Activated CD4-positive, alpha-beta T cell treated with anti-CD3 and anti-CD28 coated beads, Interleukin-2, Interleukin-6, amounts not matched to agents 100 ng/mL and 50 ng/mL, durations not matched to agents 16 hours and 8 hours (primary cell): Measurements from ENCODE around the gene ABCB6.
A peak's percentile ranks its signal among the peaks of the same experiment; 100 is the strongest.

ENCODE experiments used
- DNase-seq: peaks from one replicate; pipeline ENCODE4 v3.0.0-alpha.2; 2020

ABCB6 gene

DNA sequence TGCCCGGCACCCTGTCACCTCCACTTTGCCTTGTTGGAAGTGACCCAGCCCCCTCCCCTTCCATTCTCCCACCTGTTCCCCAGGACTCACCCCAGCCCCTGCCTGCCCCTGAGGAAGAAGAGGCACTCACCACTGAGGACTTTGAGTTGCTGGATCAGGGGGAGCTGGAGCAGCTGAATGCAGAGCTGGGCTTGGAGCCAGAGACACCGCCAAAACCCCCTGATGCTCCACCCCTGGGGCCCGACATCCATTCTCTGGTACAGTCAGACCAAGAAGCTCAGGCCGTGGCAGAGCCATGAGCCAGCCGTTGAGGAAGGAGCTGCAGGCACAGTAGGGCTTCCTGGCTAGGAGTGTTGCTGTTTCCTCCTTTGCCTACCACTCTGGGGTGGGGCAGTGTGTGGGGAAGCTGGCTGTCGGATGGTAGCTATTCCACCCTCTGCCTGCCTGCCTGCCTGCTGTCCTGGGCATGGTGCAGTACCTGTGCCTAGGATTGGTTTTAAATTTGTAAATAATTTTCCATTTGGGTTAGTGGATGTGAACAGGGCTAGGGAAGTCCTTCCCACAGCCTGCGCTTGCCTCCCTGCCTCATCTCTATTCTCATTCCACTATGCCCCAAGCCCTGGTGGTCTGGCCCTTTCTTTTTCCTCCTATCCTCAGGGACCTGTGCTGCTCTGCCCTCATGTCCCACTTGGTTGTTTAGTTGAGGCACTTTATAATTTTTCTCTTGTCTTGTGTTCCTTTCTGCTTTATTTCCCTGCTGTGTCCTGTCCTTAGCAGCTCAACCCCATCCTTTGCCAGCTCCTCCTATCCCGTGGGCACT lies 36.2 kb downstream of the ABCB6 start:
- DNase-seq: peak; percentile 17

DNA sequence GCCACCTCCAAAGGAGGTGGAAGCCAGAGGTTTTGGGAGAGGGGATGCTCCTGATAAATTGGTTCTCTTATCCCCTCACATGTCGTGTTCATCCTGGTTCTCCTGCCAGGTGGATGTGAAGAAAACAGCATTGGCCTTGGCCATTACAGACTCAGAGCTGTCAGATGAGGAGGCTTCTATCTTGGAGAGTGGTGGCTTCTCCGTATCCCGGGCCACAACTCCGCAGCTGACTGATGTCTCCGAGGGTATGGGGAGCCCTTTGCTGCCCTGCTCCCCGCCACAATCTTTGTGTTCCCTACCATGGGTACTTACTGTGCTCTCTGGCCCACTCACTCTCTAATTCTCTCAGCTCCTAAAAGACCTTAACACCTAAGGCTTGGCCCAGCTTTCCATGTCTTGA lies 37.2 kb downstream of the ABCB6 start:
- no peak for DNase-seq

DNA sequence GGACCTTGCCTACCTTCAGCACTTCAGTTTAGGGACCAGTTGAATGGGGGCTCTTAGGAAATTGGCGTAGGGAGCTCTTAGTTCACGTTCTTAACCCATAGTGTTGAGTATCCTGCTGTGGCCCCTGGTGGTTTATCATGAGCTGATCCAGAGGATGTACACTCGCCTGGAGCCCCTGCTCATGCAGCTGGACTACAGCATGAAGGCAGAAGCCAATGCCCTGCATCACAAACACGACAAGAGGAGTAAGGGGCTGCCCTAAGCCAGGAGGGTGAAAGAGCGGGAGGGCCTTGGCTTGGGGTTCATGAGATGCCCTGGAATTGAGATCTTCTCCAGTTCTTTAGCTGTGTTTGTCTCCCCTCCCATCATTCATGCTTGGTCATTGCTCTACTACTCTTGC lies 37.8 kb downstream of the ABCB6 start:
- no peak for DNase-seq

DNA sequence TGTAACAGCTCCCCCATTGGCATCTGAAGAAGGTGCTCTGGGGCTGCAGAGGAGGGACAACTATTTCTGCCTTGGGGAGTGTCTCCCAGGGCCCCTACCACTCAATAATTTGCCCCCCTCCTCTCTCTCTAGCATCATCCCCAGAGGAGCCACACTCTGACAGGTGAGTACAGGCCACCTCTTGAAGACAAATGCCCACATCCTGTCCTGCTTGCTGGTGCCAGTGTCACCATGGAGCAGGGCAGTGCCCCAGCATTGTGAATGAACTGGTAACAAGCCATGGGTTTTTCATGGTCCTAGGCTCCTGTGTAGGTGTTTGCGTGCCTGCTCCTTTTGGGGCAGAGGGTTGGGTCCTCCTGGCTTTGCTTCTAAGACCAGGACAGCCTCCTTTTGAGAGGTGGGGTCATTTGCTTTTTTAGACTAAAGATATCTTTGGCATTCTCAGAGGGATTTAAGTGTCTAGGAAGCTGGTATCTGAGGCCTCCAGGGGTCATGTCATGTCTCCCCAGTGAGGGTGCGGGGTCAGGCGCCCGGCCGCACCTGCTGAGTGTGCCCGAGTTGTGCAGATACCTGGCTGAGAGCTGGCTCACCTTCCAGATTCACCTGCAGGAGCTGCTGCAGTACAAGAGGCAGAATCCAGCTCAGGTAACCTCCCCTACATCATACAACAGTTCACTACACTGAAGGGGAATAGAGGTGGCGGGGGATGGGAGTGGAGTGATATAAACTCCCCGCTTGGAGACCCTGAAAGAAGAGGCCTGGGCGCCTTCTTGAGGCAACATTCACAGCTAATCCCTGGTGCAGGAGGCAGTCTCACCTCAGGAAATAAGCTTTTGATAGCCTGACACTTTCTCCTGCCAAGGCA lies 38.9 kb downstream of the ABCB6 start:
- DNase-seq: no peak

DNA sequence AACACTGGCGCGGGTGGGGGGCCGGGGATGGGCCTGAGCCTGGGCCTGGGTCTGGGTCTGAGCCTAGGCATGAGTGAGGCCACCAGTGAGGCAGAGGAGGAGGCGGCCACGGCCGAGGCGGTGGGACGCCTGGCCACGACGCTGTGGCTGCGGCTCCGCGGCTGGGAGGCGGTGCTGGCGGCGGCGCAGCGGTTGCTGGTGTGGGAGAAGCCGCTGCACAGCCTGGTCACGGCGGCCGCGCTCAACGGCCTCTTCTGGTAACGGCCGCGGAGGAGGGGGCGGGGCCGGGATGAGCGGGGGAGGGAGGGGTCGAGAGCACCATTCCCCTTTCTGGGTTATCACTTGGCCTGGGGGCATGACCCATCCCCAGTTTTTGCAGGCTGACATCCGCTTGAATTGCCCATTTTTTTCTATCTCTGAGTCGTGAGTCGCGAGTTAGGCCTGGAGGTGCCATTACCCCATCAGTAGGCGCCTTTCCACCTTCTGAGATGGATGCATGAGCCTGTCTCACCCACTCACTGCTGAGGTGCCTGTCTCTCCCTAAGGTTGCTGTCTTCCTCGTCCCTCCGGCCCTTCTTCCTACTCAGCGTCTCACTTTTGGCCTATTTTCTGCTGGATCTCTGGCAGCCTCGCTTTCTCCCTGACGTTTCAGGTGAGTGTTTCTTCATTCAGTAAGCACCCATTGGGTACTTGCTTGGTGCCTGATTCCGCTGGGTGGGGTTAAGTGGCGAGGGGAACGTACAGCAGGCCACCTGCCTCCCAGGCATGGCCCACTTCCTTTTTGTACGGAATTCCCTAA lies 40.2 kb downstream of the ABCB6 start:
- peak; percentile 57 for DNase-seq

DNA sequence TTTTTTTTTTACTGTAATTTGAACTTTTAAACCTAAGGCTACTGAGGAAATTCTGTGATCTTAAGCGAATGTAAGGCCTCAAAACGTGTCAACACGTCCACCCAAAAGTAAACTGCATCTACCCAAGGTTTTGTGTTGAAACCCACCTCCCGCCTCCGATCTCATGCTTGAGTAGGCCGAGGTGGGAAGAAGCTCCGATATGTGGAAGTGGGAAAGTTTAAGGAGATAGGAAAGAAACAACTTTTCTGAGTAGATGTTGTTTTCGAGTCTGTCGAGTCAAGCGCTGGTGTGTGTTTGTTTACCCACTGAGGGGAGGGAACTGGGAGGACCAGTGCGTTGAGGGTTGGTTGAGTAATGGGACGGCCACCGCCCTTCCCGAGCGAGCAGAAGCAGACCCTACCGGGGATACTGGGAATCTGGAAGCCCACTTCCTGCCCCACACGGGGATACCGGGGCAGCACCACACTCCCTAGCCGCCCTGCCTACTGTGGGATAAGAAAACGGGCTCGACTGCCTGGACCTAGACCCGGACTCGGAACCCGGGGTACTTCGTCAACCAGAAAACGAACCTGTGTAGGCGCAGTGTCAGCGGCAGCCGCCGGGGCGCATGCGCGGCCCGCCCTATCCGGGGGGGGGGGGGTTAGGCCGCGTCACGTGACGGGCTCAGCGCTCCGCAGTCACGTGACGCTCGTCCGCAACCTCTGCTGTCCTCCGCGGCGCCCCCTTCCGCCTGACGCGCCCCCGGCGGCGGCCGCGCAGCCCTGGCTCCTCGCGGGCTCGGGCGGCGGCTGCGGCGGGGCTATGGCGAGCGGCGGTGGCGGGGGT lies 41.0 kb downstream of the ABCB6 start, which contains the start of gene RETREG2:
Gene RETREG2, plus strand, starts transcription at position 724 of the 825 bp plus-strand sequence. Its CDS starts 78 bp downstream, at position 802.
- peak; percentile 87 for DNase-seq

DNA sequence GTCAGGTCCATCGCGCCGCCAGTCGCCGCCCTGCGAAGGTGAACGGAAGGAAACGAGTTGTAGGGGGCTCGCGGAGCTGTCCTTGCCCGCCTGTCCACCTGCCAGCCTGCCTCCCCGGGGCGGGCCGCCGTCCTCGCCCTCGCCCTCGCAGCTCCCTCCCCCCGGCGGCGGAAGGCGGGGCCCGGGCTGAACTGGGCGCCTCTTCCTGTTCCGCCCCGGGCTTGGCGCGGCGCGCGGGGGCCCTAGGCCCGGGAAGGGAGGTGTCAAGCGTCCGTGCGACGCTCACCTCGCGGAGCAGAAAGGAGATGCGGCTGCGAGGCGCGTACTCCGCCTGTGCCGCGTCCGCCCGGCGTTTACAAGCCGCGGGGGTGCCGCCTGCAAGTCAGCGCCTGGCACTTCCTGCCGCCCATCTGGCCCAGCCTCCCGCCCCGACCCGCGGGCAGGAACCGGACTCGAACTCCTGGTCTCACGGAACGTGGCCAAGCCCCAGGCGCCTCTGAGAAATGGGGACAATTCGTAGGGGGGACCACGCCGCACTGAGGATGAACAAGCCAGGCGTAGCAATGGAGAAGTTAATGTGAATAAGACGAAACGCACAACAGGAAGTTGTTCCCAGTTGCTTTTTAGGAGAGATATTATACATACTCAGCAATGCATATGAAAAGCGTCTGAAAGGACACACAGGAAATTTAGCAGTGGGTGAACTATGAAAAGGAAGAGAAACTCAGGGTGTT lies 41.8 kb downstream of the ABCB6 start, which contains the start of gene CNPPD1:
Gene CNPPD1, minus strand, starts transcription at position 108 of the 734 bp plus-strand sequence. Its CDS starts 97 bp downstream, at position 11.
- peak; percentile 93 for DNase-seq

DNA sequence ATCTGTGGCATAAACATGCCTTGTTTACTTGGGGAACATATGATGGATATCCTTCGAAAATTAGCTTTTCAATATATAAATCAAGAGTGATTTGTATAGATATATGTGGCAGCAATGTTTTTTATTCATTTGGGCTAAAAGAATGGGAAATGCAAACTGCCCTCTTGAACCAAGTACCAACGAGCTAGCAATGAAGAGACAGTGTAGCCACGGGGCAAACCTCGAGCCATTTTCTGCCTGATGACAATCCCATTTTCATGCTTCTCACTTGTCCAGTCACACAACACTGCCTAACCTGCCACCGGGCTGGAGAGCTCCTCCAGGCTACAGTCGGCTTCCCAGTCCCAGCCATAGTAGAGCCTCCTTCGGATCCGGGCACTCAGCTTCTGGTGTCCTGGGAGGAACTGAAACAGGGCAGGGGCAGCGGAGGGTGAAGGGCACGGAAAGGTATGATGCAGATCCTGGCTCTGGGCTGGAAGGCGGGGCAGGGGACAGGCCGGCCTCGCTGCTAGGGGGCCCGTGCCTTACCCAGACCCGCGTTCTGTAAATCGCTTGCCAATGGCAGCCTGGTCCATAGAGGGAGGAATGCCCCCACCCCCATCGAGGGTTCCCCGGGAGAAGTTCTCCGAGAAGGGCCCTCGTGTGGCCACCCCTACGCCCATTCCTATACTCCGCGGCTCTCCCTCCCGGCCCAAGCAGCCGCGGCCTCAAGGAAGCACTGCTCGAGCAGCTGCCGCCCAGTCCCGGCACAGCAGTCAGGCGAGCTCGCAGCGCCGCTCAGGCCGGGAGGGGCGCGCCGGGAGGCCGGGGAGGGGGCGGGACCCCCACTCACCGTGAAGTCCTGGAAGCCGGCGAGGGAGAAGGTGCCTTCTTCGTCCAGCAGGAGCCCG lies 42.6 kb downstream of the ABCB6 start:
- peak; percentile 29 for DNase-seq

DNA sequence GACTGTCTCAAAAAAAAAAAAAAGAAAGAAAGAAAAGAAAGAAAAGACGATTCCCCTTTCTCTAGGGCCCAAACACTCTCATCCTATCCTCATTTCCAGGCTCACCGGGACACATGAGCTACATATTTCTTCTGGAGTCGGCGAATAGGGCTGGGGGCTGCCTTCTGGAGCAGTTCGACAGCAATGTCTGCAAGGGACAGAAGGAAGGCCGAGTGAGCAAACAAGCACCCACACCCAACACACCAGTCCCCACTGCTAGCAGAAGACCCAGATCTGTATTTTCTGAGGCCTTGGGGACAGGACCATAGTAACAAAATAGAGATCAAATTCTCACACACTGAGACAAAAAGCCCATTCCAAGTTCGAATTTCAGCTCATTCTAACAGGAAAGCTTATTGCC lies 43.3 kb downstream of the ABCB6 start:
- DNase-seq: no peak

DNA sequence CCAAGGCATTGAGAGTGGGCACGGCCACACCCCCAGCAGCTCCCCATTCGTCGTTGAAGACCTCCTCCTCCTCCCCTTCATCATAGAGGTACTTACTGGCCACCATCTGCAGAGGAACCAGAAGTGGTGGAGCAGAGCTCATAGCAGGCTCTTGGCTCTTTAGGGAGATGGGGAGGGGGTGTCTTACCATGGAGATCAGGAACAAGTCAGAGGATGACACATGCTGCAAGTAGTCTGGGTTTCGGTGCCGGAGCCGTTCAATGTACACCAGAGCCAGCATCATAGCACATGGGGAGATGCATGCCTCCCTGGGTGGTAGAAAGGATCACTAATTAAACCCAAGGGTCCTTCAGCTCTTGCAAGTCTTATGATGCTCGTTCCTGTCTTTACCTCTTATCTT lies 44.0 kb downstream of the ABCB6 start:
- DNase-seq: no peak

DNA sequence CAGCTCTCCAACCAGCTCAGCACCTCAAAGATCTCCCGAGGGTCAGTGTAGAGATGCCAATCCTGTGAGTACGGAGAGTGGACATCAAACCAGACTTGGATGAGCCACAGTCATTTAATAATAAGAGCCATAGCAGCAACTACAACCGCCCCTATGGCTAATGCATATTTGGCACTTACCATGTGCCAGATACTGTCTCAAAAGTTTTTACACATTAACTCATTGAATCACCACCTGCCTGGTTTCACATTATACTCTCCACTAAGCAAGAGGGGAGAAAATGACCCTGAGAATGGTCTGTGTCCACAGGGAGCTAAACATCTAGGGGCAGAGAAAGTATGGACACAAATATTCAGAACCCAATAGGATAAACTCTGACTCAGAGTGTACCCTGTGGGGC lies 44.6 kb downstream of the ABCB6 start:
- no peak for DNase-seq

DNA sequence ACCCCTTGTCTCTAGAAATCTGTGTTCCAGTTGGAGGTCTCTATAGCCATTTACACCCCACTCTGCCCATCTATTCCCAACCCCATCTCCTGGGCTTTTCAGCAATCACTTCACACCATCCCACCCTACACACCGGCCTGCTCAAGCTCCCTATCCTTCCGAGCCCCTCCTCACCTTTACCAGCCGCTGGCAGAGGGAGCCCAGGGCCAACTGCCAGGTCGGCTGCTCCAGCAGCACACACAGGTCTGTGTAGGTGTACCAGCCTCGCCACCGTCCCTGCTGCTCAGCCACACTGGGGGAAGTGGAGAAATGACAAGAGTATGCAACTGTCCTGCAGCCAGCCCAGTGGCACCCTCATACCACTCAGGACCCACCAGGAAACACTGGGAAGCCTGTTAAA lies 45.6 kb downstream of the ABCB6 start:
- DNase-seq: no peak

DNA sequence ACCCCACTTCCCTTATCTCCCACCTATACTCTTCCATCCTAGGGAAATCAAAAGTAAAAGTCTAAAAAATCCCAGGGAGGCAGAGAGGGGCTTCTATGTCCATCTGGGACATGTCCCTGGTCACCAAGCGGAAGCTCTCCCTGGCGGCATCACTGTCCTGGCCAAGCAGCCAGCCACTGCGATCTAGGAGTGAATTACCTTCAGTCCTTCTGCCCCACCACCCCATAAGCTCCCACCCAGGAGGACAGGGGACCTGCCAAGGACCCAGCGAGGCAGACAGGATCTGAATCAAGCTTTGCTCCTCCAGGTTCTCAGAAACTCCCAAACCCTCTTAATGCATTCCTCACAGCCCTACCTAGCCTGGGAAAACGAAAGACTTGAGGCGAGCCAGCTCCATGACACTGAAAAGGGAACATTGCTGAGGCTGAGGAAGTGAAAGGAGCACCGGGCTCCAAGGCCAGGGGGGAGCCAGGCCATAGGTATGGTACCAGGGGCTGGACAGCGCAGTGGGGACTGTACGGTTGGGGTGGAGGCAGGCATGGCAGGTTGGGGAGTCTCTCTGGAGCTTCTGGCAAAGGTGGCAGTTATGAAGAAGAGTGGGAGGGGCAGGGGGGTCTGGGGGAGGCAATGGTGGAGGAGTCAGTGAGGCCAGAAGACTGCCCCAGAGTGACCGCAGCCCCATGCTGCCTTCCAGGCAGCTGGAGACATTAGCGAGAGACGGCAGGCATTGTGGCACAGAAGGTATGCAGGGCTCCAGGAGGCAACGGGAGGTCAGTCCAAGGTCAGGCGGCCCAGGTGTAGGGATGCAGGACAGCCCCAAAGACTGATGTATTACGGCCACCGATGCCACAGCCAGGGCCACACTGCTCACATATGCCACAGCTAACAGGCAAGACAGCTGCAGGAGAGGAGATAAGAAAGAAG lies 46.3 kb downstream of the ABCB6 start:
- no peak for DNase-seq

DNA sequence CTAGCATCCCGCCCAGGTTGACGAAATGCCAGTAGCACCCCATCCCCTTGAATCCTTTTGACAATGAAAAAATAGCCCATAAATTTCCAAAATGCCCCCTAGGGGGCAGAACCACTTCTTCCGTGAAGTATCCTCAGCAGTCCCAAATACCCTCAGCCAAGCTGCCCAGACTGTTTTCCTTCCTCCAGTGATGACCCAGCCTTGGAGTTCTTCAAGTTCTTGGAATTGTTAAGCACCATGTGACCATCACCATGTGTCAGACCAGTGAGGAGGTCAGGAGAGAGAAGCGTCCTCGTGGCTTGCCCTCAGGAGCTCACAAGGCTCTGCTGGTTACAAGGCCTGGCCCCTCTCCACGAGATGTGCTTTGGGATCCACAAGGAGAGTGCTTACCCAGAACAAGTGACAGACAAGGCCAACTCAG lies 47.5 kb downstream of the ABCB6 start:
- DNase-seq: peak; percentile 50

DNA sequence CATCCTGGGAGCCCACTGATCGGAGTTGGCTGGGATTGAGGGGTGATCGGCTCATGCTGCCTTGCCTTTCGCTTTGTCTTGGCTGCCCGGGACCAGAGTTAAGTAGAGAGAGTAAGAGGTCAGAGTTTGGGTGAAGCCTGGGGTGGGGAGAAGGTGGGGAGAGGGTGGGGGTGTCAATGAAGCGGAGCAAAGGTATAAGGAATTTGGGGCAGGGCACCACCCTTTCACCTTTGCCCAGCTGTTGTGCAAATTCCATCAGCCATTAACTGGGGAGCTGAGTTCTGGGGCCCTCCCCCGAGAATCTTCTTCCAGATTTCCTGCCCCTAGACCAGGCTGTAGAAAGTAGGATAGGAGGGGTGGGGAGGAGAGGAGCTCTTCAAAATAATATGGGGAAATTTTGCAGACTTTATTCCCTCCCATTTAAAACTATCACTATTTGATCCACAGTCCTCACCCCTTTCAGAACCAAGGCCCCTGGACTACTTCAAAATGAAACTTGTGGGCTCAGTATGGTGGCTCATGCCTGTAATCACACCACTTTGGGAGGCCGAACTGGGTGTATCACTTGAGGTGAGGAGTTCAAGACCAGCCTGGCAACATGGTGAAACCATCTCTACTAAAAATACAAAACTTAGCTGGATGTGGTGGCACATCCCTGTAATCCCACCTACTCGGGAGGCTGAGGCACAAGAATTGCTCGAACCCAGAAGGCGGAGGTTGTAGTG lies 48.7 kb downstream of the ABCB6 start, which contains the start of gene SLC23A3:
Gene SLC23A3, minus strand, starts transcription at position 100 of the 725 bp plus-strand sequence. Its CDS starts 45 bp downstream, at position 55.
- DNase-seq: peak; percentile 36

DNA sequence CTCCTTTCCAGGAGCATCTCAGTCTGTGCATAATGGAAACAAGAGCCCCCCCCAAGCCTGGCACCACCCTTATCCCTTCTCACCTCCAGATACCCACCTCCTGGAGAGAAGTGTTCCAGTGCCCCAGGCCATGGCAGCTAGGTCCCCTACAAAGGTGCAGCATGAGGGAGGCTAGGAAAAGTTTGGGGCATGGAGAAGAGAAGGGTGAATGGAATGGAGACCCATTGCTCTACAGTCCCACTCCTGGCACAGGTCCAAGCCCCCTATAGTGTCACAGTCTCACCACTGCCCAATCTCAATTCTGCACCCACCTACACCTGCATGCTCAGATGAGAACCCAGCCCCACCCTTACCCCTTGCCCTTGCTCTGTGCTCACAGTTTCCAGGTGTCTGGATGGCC lies 49.8 kb downstream of the ABCB6 start:
- DNase-seq: no peak

DNA sequence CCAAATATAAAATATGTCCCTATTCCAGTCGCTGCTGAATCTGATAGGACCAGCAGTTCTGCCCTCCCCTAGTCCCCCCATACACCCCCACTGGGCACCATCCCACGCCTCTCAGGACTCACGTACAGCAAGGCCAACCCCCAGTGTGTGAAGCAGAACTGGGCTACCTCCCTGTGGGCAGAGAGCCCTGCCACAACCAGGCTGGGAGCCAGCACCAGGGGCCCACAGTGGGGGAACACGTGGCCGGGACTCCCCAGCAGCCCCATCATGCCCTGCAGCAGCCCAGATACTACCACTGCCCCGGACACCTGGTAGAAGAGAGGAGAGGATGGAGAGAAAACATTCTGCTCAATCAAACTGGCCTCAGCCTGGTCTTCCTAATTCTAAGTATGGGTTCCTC lies 50.2 kb downstream of the ABCB6 start:
- DNase-seq: no peak

DNA sequence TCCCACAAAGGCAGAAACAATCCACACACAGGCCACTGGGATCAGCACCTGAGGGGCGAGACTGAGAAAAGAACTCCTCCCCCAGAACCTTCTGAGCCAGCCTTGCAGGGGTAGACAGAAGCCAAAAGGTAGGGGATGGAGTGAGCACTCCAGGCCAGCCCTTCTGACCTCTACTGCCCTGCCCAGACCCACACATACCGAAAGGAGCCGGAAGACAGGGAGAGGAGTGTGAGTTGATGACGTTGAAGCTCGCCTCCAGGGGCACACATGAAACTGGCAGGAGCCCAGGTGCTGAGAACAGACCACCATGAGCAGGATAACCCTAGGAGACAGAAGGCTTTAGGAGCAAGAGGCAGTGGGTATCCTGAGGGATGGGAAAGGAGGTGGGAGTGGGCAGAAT lies 50.8 kb downstream of the ABCB6 start:
- DNase-seq: no peak
